Gastrocnemius medialis (tissue), 4 donors: Measurements from ENCODE around the gene SPANXD.

Source experiments
- POLR2A ChIP-seq, 2 donors: fragments of 450-650 bp; IDR thresholded peaks; one replicate each; pipeline ENCODE4 v1.6.1; 2017; ENCODE audit warnings: antibody characterized with exemption in 2 of 2, mild to moderate bottlenecking in 2 of 2, moderate library complexity in 2 of 2
- TF ChIP-seq, protein P1 (sequence below), 5 experiments: fragments of 450-650 bp in 3 of 5; fragments of 200-600 bp in 2 of 5; sonication (generic) in 2 of 5; IDR thresholded peaks in 4 of 5; conservative IDR thresholded peaks in 1 of 5; 1 replicate in 4 of 5; 2 replicates in 1 of 5; pipeline ENCODE4 v1.5.1; 2016 to 2019; ENCODE audit warnings: antibody characterized with exemption in 5 of 5, mild to moderate bottlenecking in 3 of 5, moderate library complexity in 3 of 5

DNA sequence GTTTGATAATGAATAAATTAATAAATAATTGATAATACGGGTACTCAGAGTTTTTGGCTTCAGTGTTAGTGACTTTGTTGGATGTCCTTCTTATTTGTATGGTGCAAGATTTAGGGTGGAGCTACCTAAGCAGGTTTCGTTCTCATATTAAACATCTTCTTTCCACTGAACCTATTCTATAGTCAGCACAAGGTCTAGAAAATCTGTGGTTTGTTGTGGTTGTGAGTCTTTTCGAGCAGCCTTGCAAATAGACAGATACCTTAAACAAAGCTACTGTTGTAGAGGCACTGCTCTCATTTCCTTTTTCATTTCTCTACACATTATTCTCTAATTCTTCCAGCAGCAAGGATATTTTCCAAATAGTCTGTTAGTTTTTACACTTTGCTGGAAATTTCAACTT, 38.1 kb upstream of the SPANXD start:
- no peak for TF ChIP-seq POLR2A (IDR thresholded peaks at IDR 0.05)
- TF ChIP-seq, protein P1, sequence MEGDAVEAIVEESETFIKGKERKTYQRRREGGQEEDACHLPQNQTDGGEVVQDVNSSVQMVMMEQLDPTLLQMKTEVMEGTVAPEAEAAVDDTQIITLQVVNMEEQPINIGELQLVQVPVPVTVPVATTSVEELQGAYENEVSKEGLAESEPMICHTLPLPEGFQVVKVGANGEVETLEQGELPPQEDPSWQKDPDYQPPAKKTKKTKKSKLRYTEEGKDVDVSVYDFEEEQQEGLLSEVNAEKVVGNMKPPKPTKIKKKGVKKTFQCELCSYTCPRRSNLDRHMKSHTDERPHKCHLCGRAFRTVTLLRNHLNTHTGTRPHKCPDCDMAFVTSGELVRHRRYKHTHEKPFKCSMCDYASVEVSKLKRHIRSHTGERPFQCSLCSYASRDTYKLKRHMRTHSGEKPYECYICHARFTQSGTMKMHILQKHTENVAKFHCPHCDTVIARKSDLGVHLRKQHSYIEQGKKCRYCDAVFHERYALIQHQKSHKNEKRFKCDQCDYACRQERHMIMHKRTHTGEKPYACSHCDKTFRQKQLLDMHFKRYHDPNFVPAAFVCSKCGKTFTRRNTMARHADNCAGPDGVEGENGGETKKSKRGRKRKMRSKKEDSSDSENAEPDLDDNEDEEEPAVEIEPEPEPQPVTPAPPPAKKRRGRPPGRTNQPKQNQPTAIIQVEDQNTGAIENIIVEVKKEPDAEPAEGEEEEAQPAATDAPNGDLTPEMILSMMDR (IDR thresholded peaks at IDR 0.05 in 4 of 5, conservative IDR thresholded peaks at IDR 0.05 in 1 of 5) = no peak
